NCI-H69 (cell line): ENCODE data around the gene RNF225.

Experiments
- DNase-seq: peaks from one replicate; lab custom pipeline; 2025; lab: John Stamatoyannopoulos, UW

The RNF225 gene

GRCh38 chr19:58387338-58388174, 7.9 kb upstream of the RNF225 start:
- DNase-seq, result peak; percentile 46

GRCh38 chr19:58388175-58388526, 7.3 kb upstream of the RNF225 start:
- no peak for DNase-seq

- no peak for DNase-seq
These were observed 2.3 kb upstream of the RNF225 start for GRCh38 chr19:58392945-58393724.

GRCh38 chr19:58393725-58394033, 1.8 kb upstream of the RNF225 start:
- no peak for DNase-seq

GRCh38 chr19:58394821-58395219, 636 bp upstream of the RNF225 start:
- DNase-seq, result peak; percentile 40

GRCh38 chr19:58395979-58396627, 647 bp downstream of the RNF225 start:
- no peak for DNase-seq

GRCh38 chr19:58396691-58397532, 1.5 kb downstream of the RNF225 start:
- no peak for DNase-seq

- no peak for DNase-seq
These were observed 2.1 kb downstream of the RNF225 start for GRCh38 chr19:58397533-58398037.

- no peak for DNase-seq
These were observed 2.6 kb downstream of the RNF225 start for GRCh38 chr19:58398087-58398486.

- DNase-seq, result no peak
These were observed 3.1 kb downstream of the RNF225 start for GRCh38 chr19:58398545-58398944.

- no peak for DNase-seq
These were observed 4.4 kb downstream of the RNF225 start for GRCh38 chr19:58399903-58400302.

- peak; percentile 83 for DNase-seq
These were observed 5.0 kb downstream of the RNF225 start for GRCh38 chr19:58400316-58400915.

GRCh38 chr19:58400916-58401839, 5.7 kb downstream of the RNF225 start:
- peak; percentile 100 for DNase-seq

GRCh38 chr19:58401840-58402421, 6.5 kb downstream of the RNF225 start:
- peak; percentile 46 for DNase-seq

GRCh38 chr19:58403920-58404478, 8.5 kb downstream of the RNF225 start:
- DNase-seq, result peak; percentile 36

- peak; percentile 39 for DNase-seq
These were observed 11.6 kb downstream of the RNF225 start for GRCh38 chr19:58406818-58407657.

- DNase-seq, result peak; percentile 56
These were observed 12.2 kb downstream of the RNF225 start for GRCh38 chr19:58407658-58408151.
